Stimulated activated CD8-positive, alpha-beta memory T cell treated with anti-CD3 and anti-CD28 coated beads, Interleukin-12 subunit alpha, Interleukin-12 subunit beta, amount 100 ng/mL, for 24 hours (primary cell): ENCODE data around the gene TMPRSS12.
"Not testable (repeated sequence)": the region's sequence is repeated elsewhere in the genome, so short reads cannot be mapped to it uniquely, and the experiment has no call there.

ENCODE experiments used
- DNase-seq: peaks from one replicate; pipeline ENCODE4 v3.0.0-alpha.2; 2020; ENCODE audit errors: extremely low read depth

Gene TMPRSS12

GRCh38 chr12:50842637-50843493 is at the start of gene TMPRSS12:
TSS of gene TMPRSS12 (plus strand) at chr12:50842926. CDS start at chr12:50842965, 39 bp downstream.
- no peak for DNase-seq

GRCh38 chr12:50799908-50800307 is 42.8 kb upstream of the TMPRSS12 start:
- DNase-seq, result no peak

- no peak for DNase-seq
These were observed 39.4 kb upstream of the TMPRSS12 start for GRCh38 chr12:50803230-50803875.

GRCh38 chr12:50806176-50806575 is 36.5 kb upstream of the TMPRSS12 start:
- no peak for DNase-seq

- not testable (repeated sequence) for DNase-seq
These were observed 33.6 kb upstream of the TMPRSS12 start for GRCh38 chr12:50809131-50809530.

GRCh38 chr12:50814921-50815320 is 27.8 kb upstream of the TMPRSS12 start:
- DNase-seq, result not testable (repeated sequence)

- no peak for DNase-seq
These were observed 22.5 kb upstream of the TMPRSS12 start for GRCh38 chr12:50820177-50820576.

GRCh38 chr12:50822082-50822481 is 20.6 kb upstream of the TMPRSS12 start:
- no peak for DNase-seq

GRCh38 chr12:50823724-50824123 is 19.0 kb upstream of the TMPRSS12 start:
- not testable (repeated sequence) for DNase-seq

GRCh38 chr12:50824914-50825313 is 17.8 kb upstream of the TMPRSS12 start:
- DNase-seq, result no peak

GRCh38 chr12:50825372-50825838 is 17.3 kb upstream of the TMPRSS12 start:
- DNase-seq, result no peak

- no peak for DNase-seq
These were observed 14.6 kb upstream of the TMPRSS12 start for GRCh38 chr12:50828121-50828520.

GRCh38 chr12:50828886-50829285 is 13.8 kb upstream of the TMPRSS12 start:
- no peak for DNase-seq

- not testable (repeated sequence) for DNase-seq
These were observed 8.9 kb upstream of the TMPRSS12 start for GRCh38 chr12:50833801-50834200.

- no peak for DNase-seq
These were observed 3.7 kb upstream of the TMPRSS12 start for GRCh38 chr12:50839042-50839441.

- no peak for DNase-seq
These were observed 1.8 kb upstream of the TMPRSS12 start for GRCh38 chr12:50840809-50841487.

GRCh38 chr12:50841716-50842531 is 802 bp upstream of the TMPRSS12 start:
- no peak for DNase-seq

GRCh38 chr12:50845021-50845647 is 2.4 kb downstream of the TMPRSS12 start:
- DNase-seq, result no peak

GRCh38 chr12:50848963-50849362 is 6.2 kb downstream of the TMPRSS12 start:
- DNase-seq, result no peak

- DNase-seq, result not testable (repeated sequence)
These were observed 12.5 kb downstream of the TMPRSS12 start for GRCh38 chr12:50855218-50855617.

- not testable (repeated sequence) for DNase-seq
These were observed 13.0 kb downstream of the TMPRSS12 start for GRCh38 chr12:50855679-50856078.
